Uterus (tissue), 4 donors: Measurements from ENCODE around the gene SDCCAG8. TPM values are rescaled to one million over a fixed set of nuclear protein-coding genes. Genes with fewer than 3 reads are reported as not detected.

Experiments used
- DNase-seq, 2 donors: peaks; one replicate each; pipeline ENCODE4 v3.0.0-alpha.2; 2019 to 2020
- H3K27ac ChIP-seq, 2 donors: fragments of 200-600 bp; sonication (generic); 1 replicate in 1 of 2; 2 replicates in 1 of 2; pipeline ENCODE4 v1.5.1; 2016 to 2018
- H3K27me3 ChIP-seq, 2 donors: fragments of 200-600 bp; sonication (generic); one replicate each; pipeline ENCODE4 v1.5.1; 2018 to 2019; ENCODE audit warnings: control low read depth in 1 of 2
- H3K36me3 ChIP-seq, 2 donors: fragments of 200-600 bp; sonication (generic); one replicate each; pipeline ENCODE4 v1.5.1; 2019; ENCODE audit warnings: control low read depth in 1 of 2
- H3K4me1 ChIP-seq, 2 donors: fragments of 200-600 bp; sonication (generic); one replicate each; pipeline ENCODE4 v1.5.1; 2018 to 2019; ENCODE audit warnings: control low read depth in 1 of 2
- H3K4me3 ChIP-seq, 2 donors: fragments of 200-600 bp; sonication (generic); 1 replicate in 1 of 2; 2 replicates in 1 of 2; pipeline ENCODE4 v1.5.1; 2018 to 2019; ENCODE audit warnings: mild to moderate bottlenecking in 1 of 2
- H3K9me3 ChIP-seq, 2 donors: fragments of 200-600 bp; sonication (generic); one replicate each; pipeline ENCODE4 v1.5.1; 2019; ENCODE audit warnings: control low read depth in 1 of 2
- POLR2A ChIP-seq, 2 donors: fragments of 450-650 bp; IDR thresholded peaks; one replicate each; pipeline ENCODE4 v1.6.1; 2016; ENCODE audit warnings: antibody characterized with exemption in 2 of 2, mild to moderate bottlenecking in 1 of 2, moderate library complexity in 1 of 2
- intact Hi-C: fragments of 100-400 bp; cut with DNase I; formaldehyde crosslinking; loops from one replicate; pipeline ENCODE4 v1.15.1; 2023; ENCODE audit warnings: low total_unique reads
- total RNA-seq, 4 donors: library from RNA; depleted of rRNA in 3 of 4; stranded (reverse); fragments of >200 nt in 3 of 4; gene quantifications; one replicate each; pipeline versions ENCODE4 v1.1.0 to v1.2.4, GENCODE V29; 2014 to 2023
- TF ChIP-seq, protein P1 (sequence below), 4 experiments: fragments of 200-600 bp in 2 of 4; fragments of 450-650 bp in 2 of 4; sonication (generic) in 2 of 4; IDR thresholded peaks; one replicate each; pipeline ENCODE4 v1.5.1; 2016 to 2019; ENCODE audit warnings: antibody characterized with exemption in 4 of 4, mild to moderate bottlenecking in 2 of 4, moderate library complexity in 1 of 4
- donor health status: DM: yes; HTN: yes; CAD: no.

The SDCCAG8 gene
- total RNA-seq, 4 donors from 2014 or later = 19.2 to 54.8 (median 49.7) TPM

DNA sequence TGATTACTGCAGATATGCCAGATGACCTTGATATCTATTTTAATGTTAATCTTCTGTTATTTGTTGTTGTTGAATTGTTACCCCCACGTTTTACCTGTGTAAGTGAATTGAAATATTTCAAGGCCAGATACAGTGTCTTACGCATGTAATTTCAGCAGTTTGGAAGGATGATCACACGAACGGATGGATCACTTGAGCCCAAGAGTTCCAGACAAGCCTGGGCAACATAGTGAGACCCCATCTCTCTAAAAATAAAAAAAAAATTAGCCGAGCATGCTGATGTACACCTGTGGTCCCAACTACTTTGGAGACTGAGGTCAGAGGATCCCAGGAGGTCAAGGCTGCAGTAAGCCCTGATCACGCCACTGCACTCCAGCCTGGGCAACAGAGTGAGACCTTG is 32.2 kb downstream of the SDCCAG8 start:
- no peak for DNase-seq
- Histone ChIP-seq H3K27ac (no peak overlapping the region), H3K9me3 (peaks cover 0 to 4% of the 10 kb centered on the region in 2 donors), H3K36me3 (no peaks in the 10 kb centered on the region), H3K4me1 (no peaks in the 10 kb centered on the region), H3K27me3 (no peaks in the 10 kb centered on the region), H3K4me3 (no peak overlapping the region)
- no peak for TF ChIP-seq POLR2A (IDR thresholded peaks at IDR 0.05)
- TF ChIP-seq, protein P1, sequence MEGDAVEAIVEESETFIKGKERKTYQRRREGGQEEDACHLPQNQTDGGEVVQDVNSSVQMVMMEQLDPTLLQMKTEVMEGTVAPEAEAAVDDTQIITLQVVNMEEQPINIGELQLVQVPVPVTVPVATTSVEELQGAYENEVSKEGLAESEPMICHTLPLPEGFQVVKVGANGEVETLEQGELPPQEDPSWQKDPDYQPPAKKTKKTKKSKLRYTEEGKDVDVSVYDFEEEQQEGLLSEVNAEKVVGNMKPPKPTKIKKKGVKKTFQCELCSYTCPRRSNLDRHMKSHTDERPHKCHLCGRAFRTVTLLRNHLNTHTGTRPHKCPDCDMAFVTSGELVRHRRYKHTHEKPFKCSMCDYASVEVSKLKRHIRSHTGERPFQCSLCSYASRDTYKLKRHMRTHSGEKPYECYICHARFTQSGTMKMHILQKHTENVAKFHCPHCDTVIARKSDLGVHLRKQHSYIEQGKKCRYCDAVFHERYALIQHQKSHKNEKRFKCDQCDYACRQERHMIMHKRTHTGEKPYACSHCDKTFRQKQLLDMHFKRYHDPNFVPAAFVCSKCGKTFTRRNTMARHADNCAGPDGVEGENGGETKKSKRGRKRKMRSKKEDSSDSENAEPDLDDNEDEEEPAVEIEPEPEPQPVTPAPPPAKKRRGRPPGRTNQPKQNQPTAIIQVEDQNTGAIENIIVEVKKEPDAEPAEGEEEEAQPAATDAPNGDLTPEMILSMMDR (IDR thresholded peaks at IDR 0.05) = no peak
- intact Hi-C loops = no loop called here

DNA sequence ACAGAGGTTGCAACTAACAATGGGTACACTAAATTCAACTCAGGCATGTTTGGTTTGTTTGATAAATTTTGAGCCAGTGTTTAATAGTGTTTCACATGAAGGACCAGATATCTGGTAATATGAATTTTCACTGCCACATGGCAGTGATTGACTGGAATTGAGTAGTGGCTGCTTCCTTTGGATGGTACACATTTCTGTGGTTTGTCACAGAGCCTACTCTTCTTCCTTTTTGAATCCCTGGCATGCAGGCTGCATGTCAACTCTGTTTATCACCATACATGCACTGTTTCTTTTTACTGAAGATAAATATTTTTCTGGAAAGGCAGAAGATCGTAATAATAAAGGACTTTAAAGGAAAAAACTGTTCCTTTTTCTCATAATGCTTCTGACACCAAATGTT is 35.5 kb downstream of the SDCCAG8 start:
- Histone ChIP-seq H3K36me3 (no peaks in the 10 kb centered on the region), H3K4me3 (no peak overlapping the region), H3K27me3 (no peaks in the 10 kb centered on the region), H3K9me3 (peaks cover 0 to 13% of the 10 kb centered on the region in 2 donors), H3K27ac (no peak overlapping the region), H3K4me1 (no peaks in the 10 kb centered on the region)
- TF ChIP-seq, protein P1 (IDR thresholded peaks at IDR 0.05) = no peak
- no peak for TF ChIP-seq POLR2A (IDR thresholded peaks at IDR 0.05)
- DNase-seq = no peak
- intact Hi-C loops = no loop called here

DNA sequence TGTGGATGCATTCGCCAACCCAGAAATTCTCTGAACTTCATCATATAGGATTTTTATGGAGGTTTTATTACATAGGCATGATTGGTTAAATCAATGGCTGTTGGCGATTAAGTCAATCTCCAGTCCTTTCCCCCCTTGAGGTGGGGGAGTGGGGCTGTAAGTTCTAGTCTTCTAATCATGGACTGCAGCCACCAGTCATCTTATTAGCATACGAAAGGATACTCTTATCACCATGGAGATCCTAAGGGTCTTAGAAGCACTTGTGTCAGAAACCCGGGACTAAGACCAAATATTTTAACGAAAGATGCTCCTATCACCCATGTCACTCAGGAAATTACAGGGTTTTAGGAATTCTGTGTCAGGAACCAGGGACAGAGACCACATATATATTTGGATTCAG is 36.3 kb downstream of the SDCCAG8 start:
- no peak for TF ChIP-seq POLR2A (IDR thresholded peaks at IDR 0.05)
- TF ChIP-seq, protein P1 (IDR thresholded peaks at IDR 0.05) = no peak
- H3K9me3 ChIP-seq = peaks cover 0 to 13% of the 10 kb centered on the region in 2 donors
- no peak overlapping the region for H3K27ac ChIP-seq
- no peaks in the 10 kb centered on the region for H3K27me3 ChIP-seq
- no peaks in the 10 kb centered on the region for H3K4me1 ChIP-seq
- no peaks in the 10 kb centered on the region for H3K36me3 ChIP-seq
- H3K4me3 ChIP-seq = no peak overlapping the region
- intact Hi-C loops = no loop called here
- DNase-seq = no peak

DNA sequence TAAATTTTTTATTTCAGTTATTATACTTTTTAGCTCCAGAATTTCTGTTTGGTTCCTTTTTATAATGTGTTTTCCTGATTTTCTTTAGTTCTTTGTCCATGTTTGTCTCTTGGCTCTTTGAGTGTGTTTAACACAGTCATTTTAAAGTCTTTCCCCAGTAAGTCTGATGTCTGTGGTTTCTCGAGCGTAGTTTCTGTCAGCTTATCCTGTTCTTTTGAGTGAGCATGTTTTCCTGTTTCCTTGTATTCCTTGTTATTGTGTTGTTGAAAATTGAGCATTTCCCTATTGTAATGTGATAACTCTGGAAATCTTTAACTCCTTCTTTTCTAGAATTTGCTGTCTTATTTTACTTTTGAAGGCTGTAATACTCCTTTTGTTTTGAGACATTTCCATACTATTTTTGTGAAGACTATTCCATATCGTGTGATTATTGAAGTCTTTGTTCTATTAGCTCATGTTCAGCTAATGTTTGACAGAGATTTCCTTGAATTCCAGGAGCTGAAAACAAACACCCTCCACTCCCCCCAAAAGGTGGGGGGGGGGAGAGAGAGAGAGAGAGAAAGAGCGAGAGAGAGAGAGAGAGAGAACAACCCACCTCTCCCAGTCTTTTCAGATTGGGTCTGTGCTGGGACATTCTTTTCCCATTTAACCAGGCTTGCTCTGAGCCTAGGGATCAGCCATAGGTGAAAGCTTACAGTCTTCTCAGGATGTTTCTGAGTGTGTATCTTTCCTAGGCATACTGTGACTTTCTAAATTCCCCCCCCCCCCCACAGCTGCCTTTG is 38.3 kb downstream of the SDCCAG8 start:
- H3K36me3 ChIP-seq = no peaks in the 10 kb centered on the region
- no peaks in the 10 kb centered on the region for H3K4me1 ChIP-seq
- H3K9me3 ChIP-seq = peaks cover 0 to 13% of the 10 kb centered on the region in 2 donors
- intact Hi-C loops = no loop called here
- DNase-seq = no peak
- TF ChIP-seq POLR2A (IDR thresholded peaks at IDR 0.05) = no peak
- TF ChIP-seq, protein P1 (IDR thresholded peaks at IDR 0.05) = no peak
- H3K4me3 ChIP-seq = no peak overlapping the region
- H3K27me3 ChIP-seq = no peaks in the 10 kb centered on the region
- H3K27ac ChIP-seq = no peak overlapping the region

DNA sequence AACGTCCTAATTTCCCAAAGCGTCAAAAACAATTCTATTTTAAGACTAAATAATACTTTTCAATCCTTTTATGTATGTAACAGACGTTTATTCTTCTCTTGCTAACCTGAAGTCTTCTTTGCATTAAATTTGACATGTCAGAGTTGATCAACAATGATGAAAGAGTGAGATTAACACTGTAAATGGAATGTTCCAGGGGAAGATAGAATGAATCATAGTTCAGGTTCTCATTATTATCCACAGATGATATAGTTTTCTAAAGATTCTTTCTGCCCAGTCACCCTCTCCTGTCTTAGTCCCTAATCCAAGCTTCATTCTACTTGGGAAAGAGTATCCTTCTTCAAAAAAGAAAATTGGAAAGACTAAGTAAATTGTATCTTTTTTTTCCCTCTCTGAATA is 38.9 kb downstream of the SDCCAG8 start:
- Histone ChIP-seq H3K4me3 (no peak overlapping the region), H3K36me3 (no peaks in the 10 kb centered on the region), H3K4me1 (no peaks in the 10 kb centered on the region), H3K27ac (no peak overlapping the region), H3K27me3 (no peaks in the 10 kb centered on the region), H3K9me3 (peaks cover 0 to 13% of the 10 kb centered on the region in 2 donors)
- intact Hi-C loops = no loop called here
- no peak for TF ChIP-seq POLR2A (IDR thresholded peaks at IDR 0.05)
- TF ChIP-seq, protein P1 (IDR thresholded peaks at IDR 0.05) = no peak
- DNase-seq = no peak
